GM18498 (cell line): ENCODE results near the gene FKRP.

Experiments
- ATAC-seq: cut with Tn5 transposase; IDR thresholded peaks from one replicate; pipeline ENCODE4 v1.9.1; 2021; ENCODE audit warnings: mild to moderate bottlenecking, moderate library complexity; ENCODE audit not compliant: unreplicated experiment

Gene FKRP

DNA sequence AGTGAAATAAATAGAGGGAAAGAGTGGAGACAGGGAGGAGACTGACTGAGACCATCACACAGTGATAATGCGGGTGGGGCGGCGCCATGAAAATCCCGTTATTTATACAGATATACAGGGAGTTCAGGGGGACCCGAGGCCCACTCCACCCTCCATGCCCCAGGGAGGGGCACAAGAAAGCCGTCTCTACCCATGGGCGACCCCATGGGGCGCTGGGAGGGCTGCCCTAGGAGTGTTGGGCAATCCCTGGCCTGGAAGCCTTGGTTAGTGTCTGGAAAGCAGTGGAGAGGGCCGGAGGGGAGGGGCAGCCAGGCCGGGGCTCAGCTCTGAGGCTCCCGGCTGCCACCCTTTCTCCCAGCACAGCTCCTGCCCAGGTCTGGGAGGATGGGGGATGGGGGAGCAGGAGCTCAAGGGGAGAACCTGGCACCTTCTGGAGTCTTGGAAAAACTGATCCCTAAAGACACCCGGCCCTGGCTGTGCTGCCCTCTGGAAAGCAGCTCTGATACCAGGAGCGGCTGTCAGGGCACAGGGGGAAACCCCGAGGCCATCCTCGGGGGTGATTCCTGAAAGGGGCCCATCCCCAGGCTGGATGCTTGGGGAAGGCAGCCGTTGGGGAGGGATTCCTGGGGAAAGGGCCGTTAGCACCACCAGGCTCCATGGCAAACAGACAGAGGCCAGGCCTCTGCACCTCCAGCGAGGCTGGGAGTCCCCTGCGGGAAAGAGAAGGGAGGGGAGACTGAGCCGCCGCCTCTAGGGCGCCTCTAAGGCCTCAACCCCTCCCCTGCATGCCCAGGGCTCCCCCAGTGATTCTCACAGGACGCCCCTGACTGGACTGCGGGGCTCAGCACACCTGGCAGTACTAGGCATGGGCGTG, 26.0 kb upstream of the FKRP start:
- ATAC-seq, result no peak

DNA sequence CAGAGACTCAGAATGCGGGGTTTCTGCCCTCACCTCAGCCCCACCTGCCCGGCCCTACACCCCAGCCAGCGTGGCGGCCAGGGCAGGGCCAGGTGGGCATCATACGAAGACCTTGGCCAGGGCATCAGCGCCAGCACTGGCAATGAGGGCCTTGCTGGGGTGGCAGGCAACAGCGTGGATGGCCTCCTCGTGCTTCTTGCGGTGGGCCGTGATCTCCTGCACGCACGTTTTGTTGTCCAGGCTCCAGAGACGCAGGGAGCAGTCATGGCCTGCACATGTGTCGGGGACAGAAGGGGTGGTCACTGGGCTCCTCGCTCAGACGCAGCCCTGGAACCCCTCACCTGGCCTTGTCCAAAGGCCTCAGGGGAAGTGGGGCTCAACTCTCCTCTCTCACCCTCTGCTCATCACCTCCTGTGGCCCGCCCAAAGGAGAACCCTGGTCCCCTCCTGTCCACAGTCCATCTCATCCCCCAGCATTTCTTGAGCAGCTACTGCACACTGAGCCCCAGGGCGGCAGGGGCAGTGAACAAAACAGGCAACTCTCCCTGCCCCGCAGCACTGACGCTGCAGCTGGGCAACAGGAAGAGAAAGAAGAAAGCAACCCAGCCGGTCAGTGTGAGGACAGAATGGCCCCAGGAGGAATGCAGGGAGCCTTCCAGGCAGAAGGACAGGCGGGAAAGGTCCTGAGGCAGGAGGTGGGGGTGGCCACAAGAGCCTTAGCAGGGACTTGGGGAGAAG, 25.2 kb upstream of the FKRP start:
- ATAC-seq, result no peak

DNA sequence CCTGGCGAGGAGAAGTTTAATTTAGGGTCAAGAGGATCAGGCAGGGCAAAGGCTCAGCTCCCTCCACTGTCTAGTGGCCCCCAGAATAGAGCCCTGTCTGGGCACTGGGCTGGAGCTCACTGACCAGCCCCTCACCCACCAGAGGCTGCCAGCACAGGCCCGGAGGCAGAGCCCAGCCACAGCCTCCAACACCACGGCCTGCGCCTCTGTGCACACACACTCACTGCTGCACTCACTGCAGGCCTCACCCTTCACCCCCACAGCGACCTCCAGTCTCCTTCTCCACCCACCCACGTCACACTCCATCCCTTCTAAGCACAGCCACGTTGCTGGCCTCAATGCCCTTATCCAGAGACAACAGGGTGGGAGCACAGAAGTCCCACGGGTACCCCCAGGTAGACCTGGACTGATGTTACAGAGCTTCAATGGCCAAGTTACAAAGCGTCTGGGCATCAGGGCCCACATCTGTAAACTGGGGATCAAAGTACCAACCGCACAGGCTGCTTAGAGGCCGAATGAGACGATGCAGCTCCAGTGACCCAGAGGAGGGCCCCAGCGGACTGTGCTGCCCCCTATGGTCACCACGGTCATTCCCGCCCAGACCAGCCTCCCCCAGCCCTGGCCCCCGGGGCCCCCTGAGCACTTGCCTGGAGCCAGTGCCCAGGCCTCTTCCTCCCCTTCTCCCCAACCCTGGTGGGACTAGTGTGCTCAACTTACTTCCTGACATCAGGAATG, 24.4 kb upstream of the FKRP start:
- ATAC-seq, result no peak

DNA sequence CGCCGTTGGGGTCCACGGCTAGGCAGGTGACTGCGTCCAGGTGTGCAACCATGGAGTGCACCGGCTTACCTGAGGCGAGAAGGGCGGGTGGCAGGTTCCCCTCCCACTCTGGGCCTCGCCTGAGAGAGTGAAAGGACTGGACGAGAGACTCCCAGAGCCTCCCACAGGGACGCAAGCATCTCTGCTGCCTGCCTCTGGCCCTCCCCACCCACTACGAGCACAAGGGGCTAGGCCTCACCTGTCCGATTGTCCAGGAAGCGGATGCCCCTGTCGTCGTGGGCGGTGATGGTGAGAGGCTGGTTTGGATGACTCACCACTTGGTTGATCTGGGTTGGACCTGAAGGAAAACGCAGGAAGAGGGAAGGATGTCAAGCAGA, 23.9 kb upstream of the FKRP start:
- ATAC-seq, result no peak

DNA sequence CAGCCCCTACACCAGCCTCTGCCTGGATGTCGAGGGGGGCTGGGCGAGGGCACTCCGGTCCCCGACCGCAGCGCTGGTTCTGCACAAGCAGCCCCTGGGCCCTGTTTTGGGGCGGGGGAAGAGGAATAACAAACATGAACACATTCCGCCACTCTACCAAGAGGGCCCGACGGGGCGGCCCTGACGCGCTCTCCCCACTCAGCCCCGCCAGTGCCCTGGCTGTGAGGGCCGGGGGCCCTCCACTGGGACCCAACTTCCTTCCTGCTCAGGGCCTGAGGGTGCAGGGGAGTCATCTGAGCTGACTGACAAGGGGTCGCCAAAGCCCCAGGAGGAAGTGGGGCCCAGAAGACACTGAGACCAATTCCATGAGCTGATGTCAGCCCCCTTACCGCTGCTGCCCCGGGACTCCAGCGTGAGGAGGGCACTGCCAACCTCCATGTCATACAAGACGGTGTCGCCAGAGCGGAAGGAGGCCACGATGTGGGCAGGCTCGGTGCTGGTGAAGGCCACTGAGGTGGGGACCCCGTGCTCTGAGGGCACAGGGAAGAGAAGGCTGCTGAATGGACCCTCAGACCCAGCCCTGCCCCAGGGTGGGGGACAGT, 23.3 kb upstream of the FKRP start:
- no peak for ATAC-seq

DNA sequence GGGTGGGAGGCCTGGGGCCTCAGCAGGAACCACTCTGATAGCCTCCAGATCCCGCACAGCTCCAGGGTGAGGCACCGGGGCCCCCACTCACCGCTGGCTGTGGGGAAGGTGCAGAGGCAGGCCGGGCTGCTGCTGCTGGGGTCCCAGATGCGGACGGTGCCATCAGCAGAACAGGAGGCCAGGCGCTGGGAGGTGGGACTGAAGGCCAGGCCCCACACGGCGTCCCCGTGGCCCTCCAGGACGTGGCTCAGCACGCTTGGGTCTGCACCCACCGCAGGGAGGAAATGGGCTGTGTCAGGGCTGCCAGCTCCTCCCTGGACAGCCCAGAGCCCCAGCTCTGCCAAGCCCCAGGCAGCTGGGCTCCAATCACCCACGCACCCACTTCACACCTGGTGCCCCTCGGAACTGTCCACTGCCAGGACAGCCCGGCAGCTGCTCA, 22.8 kb upstream of the FKRP start:
- no peak for ATAC-seq

DNA sequence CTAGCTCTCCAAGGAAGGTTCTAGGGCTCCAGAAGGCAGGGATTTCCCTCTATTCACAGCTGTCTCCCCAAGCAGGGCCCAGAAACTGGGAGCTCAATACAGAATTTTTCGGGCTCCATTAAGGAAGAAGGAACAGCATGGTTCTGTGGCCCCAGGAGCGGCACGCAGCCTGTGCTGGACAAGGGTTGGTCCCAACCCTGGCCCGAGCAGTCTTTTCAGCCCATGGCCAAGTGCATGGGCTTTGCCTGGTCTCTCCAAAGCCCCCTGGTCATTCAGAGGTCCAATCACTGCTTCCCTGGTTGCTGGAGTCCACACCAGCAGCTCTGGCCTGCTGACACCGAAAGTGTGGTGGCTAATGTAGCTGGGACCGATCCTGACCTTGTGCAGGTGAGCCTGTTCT, 22.4 kb upstream of the FKRP start:
- ATAC-seq, result no peak

DNA sequence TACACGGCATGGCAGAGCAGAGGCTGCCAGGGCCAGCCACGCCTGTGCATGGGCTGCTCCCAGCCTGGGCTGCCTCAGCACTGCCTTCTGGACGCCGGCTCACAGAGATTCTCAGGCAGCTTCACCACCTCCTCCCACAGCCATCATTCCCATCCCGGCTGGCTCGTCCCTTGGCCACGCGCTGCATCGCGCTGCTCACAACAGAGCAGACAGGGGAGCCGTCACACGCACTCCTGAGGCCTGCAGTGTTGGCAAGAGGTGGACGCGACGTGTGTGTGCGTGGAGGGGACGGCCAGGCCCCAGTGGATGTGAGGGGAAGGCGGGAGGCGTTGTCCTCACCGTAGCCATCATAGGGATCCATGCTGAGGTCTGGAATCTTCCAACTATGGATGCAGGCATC, 21.4 kb upstream of the FKRP start:
- no peak for ATAC-seq

DNA sequence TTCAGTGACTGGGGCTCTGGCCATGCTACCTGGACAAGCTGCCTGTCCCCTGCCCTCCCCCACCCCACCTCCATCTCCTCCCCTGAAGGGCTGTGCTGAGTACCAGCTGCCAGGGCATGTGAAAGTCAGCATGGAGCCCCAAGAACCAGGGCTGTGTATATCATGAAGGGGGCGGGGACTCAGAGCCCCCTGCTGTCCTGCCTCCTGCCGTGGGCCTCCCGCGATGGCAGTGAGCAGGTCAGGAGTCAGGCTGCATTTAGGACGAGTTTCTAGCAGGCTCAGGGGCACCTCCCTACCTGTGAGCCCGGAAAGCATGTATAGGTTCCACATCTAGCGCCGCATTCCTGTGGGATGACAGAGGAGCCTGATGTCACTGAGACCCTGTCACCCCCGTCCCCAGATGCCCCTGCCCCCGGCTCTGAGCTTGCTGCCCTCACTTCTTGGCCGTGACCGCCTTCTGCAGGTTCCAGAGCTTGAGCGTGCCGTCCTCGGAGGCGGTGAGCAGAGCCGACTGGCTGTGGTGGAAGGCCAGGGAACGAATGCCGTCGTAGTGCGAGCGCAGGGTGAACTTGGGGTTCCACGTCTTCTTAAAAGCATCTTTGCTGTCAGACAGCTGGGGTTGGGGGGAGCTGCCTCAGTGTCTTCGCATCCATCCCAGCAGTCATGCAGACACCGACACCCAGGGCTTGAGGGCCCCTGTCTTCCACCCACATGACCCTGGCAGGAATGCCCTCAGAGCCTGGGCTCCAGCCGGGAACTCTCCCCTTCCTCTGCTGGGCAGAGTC, 20.6 kb upstream of the FKRP start:
- no peak for ATAC-seq

DNA sequence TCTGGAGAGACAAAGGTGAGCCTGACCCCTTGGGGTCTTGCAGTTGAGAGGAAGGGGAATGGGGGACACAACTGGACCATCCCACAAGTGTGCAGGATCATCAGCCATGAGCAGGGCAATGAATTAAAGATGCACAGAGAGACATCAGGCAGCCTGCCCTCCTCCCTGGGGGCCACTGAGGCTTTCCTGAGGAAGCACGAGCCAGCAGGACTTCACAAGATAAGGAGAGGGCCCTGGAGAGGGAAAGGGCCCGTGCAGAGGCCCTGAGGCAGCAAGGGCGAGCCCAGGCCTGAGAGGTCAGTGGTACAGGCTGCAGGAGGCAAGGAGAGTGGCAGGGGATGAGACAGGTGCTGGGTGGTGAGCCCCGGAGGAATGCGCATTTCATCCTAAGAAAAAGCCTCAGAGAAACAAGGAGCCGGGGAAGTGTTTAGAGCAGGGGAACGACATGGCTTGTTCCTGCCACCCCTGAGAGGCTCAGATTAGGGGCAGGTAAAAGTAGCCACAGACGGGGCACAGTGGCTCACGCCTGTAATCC, 19.9 kb upstream of the FKRP start:
- ATAC-seq, result no peak

DNA sequence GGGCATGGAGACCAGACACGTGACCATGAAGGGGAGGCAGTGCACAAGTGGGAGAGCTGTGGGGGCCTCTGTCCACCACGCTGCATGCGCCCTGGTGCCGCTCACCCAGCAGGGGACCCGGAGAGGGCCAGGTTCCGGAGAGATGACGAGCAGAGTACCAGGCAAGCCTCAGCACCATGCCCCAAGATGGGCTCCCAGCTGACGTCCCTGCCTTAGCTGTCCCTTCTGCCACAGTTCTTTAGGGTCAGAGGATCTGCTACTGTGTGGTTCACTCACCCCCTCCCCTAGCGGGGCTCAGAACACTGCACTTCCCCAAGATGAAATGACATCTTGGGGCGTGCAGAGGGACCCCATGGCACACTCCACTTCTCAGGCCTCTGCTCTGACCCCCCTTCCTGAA, 19.3 kb upstream of the FKRP start:
- ATAC-seq, result no peak

DNA sequence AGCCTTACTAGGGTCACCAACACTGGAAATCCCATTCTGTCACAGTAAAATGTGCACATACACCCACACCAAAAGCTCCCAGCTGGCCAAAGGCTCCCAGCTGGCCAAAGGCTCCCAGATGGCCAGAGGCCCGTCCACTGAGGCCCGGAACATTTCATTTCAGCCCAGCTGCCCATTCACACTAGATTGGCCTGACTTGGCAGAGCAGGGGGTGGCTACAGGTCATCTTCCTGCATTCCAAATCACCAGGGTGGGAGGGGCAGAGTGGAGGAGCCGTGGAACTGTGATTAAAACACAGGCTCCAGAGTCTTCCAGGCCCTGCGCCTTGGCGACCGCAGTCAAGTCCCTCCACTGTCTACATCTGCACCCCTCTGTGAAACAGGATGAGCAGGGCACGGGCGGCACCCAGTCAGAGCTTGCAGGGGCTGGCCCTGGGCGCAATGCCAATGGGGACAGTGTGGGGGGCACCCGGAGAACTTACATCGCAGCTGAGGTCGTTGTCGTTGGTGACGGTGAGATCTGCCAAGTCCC, 18.8 kb upstream of the FKRP start:
- no peak for ATAC-seq

DNA sequence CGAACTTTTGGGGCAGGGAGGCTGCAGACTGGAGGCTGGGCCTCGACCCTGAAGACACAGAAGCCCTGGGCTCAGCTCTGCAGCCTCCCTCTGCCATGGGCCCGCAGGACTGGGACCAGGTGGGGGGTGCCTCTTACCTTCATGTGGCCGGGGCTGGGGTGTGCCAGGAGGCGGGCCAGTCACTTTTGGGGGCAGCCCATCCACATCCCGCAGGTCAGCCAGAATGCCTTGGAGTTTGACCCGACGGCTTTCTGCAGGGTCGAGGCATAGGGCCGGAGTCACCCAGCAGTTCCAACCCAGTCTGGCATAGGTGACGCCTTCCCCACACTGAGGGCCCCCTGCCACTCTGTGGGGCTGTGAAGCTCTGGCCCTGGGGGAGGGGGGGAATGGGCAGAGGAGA, 18.1 kb upstream of the FKRP start:
- ATAC-seq, result no peak

DNA sequence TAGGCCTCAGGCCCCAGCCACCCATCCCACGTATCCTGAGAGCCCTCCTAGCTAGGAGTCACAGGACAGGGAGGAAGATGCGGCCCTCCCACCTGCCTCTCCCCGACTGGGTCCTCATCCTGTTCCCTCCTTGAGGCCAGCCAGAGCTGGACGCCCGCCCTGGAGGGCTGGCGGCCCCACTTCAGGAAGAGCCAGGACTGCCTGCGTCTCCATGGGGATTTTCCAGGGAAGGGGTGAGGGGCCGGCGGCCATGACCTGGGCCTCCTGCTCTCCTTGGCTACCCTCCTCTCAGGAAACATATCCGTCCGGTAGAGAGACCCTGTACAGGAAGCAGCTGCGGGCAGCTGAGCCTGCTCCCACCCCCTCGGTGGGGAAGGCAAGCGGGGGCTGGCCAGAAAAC, 17.6 kb upstream of the FKRP start:
- no peak for ATAC-seq

DNA sequence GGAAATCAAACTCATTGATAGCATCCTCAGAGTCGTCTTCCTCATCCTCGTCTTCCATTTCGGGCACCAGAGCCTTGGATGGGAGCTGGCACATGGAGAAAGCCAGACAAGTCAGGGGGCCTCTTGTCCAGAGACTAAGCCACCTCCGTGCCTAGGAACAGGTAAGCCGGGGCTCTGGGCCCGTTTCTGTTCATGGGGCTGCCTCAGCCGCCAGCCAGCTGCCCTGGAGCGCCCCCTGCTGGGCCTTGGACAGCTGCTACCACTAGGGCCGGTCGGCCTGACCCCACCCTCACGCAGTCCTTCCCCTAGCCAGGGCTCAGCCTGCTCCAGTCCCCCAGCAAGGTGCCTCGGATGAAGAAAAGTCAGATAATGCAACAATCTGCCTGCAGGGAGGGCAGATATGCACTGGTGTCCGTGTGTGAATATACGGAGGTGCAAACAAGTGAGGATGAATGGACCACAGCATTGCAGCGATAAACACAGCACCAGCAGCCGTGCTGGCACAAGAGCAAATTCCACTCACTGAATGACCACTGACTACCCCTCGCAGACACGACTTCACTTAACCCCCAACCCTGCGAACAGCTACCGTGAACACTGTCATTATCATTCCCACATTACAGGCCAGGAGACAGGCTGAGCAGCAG, 17.0 kb upstream of the FKRP start:
- ATAC-seq, result no peak

DNA sequence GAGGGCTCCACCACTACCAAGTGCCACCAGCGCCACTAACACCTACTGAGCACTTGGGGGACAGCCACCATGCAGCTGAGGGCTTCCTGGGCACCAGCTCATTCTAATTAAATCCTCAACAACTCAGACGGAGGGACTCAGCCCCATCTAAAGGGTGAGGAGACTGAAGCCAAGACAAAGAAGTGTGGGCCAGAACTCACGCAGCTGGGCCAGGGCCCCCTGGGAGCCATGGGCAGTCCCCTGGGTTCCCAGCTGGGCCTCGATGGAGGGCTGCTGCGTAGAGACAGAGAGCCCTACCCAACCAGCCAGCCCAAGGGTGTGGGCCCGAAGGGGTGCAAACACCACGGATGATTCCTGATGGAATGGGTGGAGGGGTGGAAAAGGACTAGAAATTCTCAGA, 16.2 kb upstream of the FKRP start:
- ATAC-seq, result no peak

DNA sequence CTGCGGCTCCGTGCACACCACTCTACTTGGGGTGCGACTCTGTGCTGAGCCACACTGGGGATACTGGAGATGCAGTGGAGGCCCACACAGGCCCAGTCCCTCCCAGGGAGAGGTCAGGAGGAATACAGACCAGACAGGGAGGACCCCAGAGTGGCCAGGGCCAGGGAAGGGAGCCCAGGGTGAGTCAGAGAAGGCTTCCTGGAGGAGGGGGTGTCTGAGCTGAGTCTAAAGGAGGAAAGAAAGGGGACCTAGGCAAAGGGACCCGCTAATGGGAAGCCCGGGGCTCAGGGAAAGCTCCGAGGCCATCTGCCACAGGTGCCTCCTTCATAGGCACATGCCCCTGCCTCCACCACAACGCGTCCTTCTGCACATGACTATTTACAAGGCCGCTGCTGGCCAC, 15.7 kb upstream of the FKRP start:
- ATAC-seq, result no peak

DNA sequence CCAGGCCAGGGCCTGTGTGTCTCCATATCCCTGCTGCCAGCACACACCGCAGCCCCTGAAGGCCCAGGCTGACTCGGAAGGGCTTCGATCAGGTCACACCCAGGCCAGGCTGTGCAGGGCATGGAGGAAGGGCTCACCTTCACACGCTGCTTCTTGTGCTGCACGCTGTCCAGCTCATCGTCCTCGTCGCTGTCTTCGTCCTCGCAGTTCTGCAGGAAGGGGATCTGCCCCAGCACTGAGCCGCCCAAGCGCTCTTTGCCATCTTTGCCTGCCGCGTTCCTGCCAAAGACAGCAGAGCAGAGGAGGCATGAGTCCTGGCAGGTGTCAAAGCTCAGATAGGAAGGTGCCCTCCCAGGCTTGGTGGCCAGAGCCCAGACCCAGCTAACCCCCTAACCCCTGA, 15.3 kb upstream of the FKRP start:
- no peak for ATAC-seq

DNA sequence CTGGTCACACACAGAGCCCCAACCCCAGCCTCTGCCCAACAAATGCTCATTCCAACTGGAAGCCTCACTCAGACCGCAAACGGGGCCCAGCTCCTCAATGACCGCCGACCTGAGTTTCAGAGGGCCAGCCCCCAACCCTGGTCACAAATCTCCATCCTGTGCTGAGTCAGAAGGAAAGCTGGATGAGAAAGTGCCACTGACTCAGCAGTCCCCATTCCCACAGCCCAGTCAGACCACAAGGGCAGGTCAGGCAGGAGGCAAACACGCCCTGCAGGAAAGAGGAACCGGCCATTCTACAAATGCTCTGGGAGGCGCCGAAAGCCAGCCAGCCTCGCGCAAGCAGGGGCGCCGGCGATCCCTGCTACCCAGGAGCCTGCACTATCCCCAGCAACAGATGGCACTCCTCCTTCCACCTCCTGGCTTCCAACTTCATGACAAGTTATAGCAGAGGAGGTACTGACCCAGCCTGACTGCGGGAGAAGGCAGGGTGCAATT, 14.8 kb upstream of the FKRP start:
- ATAC-seq, result no peak
